Karpas-422 (cell line): ENCODE results near the gene HYI. TPM values are rescaled to one million over a fixed set of nuclear protein-coding genes. Genes with fewer than 3 reads are reported as not detected.

Source experiments
- small RNA-seq: library from RNA; depleted of rRNA; stranded (forward); fragments of <200 nt; gene quantifications from one replicate; pipeline ENCODE3, GENCODE V24; 2014
- total RNA-seq: library from RNA; depleted of rRNA; stranded (reverse); fragments of >200 nt; shearing (Covaris generic); gene quantifications from 2 replicates; pipeline ENCODE4 v1.2.3, GENCODE V29; 2014; ENCODE audit warnings: low replicate concordance; rRNA removed

HYI gene
- total RNA-seq, 1 experiment from 2014 or later: not detected

Small RNAs within 50 kb of the gene (small RNA-seq; reads per million reads assigned to genes)
- not detected for gene MIR6735

Other genes starting within 250 kb of the HYI start
- not detected in 2 replicates for gene TMEM125, start 183.9 kb downstream of the HYI start, total RNA-seq
- gene C1orf210, start 168.3 kb downstream of the HYI start, total RNA-seq: not detected in 2 replicates
- not detected in 2 replicates for gene TIE1, start 152.9 kb downstream of the HYI start, total RNA-seq
- gene MPL, start 116.1 kb downstream of the HYI start, total RNA-seq: not detected in 2 replicates
- gene CDC20, start 95.0 kb downstream of the HYI start, total RNA-seq: 96.9 and 141 TPM in 2 replicates
- 37.4 and 48.5 TPM in 2 replicates for gene ELOVL1, start 85.9 kb downstream of the HYI start, total RNA-seq
- 42.5 and 50.7 TPM in 2 replicates for gene MED8, start 64.1 kb downstream of the HYI start, total RNA-seq
- gene SZT2, start 64.0 kb downstream of the HYI start, total RNA-seq: 24.9 and 31.3 TPM in 2 replicates
- not detected in 2 replicates for gene PTPRF, start 77.0 kb upstream of the HYI start, total RNA-seq
- 34.5 and 35.5 TPM in 2 replicates for gene KDM4A, start 196.2 kb upstream of the HYI start, total RNA-seq